DND-41 (cell line): ENCODE data around the gene RPS18.

Source experiments
- CTCF ChIP-seq: IDR thresholded peaks from 2 replicates; pipeline ENCODE4 v1.5.1; 2012; ENCODE audit warnings: borderline replicate concordance, low read length, moderate library complexity, mild to moderate bottlenecking; ENCODE audit not compliant: poor library complexity, severe bottlenecking; ENCODE audit errors: extremely low read depth
- EZH2 ChIP-seq: IDR thresholded peaks from 3 replicates; pipeline ENCODE4 v1.6.1; 2012; ENCODE audit warnings: borderline replicate concordance, low read depth, mild to moderate bottlenecking, moderate library complexity, low read length, inconsistent platforms; ENCODE audit not compliant: severe bottlenecking

GRCh38 chr6:33301877-33302276 is 30.0 kb downstream of the RPS18 start:
- TF ChIP-seq CTCF (no peak), EZH2 (no peak)
